H1 (cell line): ENCODE measurements around the gene CLCA1. TPM values are rescaled to one million over a fixed set of nuclear protein-coding genes. Genes with fewer than 3 reads are reported as not detected.

Source experiments
- CTCF ChIA-PET: fragments of 300-600 bp; sonication (Branson Sonifier 250); formaldehyde crosslinking; loops from one replicate; lab custom pipeline; 2021; ENCODE audit not compliant: partially characterized antibody; lab: Charles Lee
- POLR2A ChIA-PET: fragments of 300-600 bp; sonication (Branson Sonifier 250); formaldehyde crosslinking; loops from one replicate; lab custom pipeline; 2021; ENCODE audit warnings: inconsistent platforms; ENCODE audit not compliant: partially characterized antibody; lab: Charles Lee
- DNase-seq, 2 experiments: peaks; one replicate each; pipeline versions ENCODE4 v3.0.0 to v3.0.0-alpha.2; 2010 to 2022; ENCODE audit warnings: low spot score in 2 of 2, low read depth in 1 of 2, mixed read lengths in 1 of 2
- FAIRE-seq: peaks from 2 replicates; lab custom pipeline; 2011; peaks lifted over from hg19 to GRCh38; lab: Jason Lieb, UNC
- H2AFZ ChIP-seq: 2 replicates; pipeline ENCODE4 v1.8.1; 2012; ENCODE audit warnings: low read length, inconsistent platforms
- H2AK5ac ChIP-seq: 2 replicates; pipeline ENCODE4 v1.6.1; 2013; ENCODE audit warnings: low read depth, low read length
- H2BK120ac ChIP-seq: replicated peaks from 2 replicates; pipeline ENCODE3; 2013; ENCODE audit warnings: low read depth, low read length, inconsistent platforms
- H2BK12ac ChIP-seq: 2 replicates; pipeline ENCODE4 v1.6.1; 2013; ENCODE audit warnings: low read depth, low read length
- H2BK15ac ChIP-seq: 2 replicates; pipeline ENCODE4 v1.6.1; 2013; ENCODE audit warnings: low read length
- H2BK20ac ChIP-seq: 2 replicates; pipeline ENCODE4 v1.6.1; 2013; ENCODE audit warnings: low read length
- H2BK5ac ChIP-seq: 2 replicates; pipeline ENCODE4 v1.6.1; 2013; ENCODE audit warnings: low read depth, low read length
- H3K14ac ChIP-seq: 2 replicates; pipeline ENCODE4 v1.6.1; 2013; ENCODE audit warnings: inconsistent platforms; ENCODE audit not compliant: insufficient read length
- H3K18ac ChIP-seq: 2 replicates; pipeline ENCODE4 v1.6.1; 2013; ENCODE audit warnings: low read length; ENCODE audit errors: extremely low read depth
- H3K23ac ChIP-seq: 2 replicates; pipeline ENCODE4 v1.6.1; 2013; ENCODE audit warnings: inconsistent platforms; ENCODE audit not compliant: insufficient read length
- H3K23me2 ChIP-seq: 2 replicates; pipeline ENCODE4 v1.6.1; 2013; ENCODE audit warnings: low read depth, low read length
- H3K27ac ChIP-seq: 2 replicates; pipeline ENCODE4 v1.6.1; 2011; ENCODE audit warnings: low read depth, low read length, inconsistent platforms
- H3K27me3 ChIP-seq, 4 experiments: replicated peaks in 1 of 4; 1 replicate in 1 of 4; 2 replicates in 3 of 4; pipeline versions ENCODE4 v1.6.1 to v1.8.1; 2011 to 2013; ENCODE audit warnings: low read length in 3 of 4, mild to moderate bottlenecking in 3 of 4, inconsistent platforms in 2 of 4, mixed read lengths in 2 of 4, moderate library complexity in 1 of 4; ENCODE audit not compliant: control insufficient read depth in 3 of 4, insufficient read depth in 3 of 4; ENCODE audit errors: extremely low read depth in 1 of 4
- H3K36me3 ChIP-seq, 4 experiments: 2 replicates each; pipeline versions ENCODE4 v1.6.1 to v1.8.1; 2011 to 2013; ENCODE audit warnings: mild to moderate bottlenecking in 4 of 4, low read length in 3 of 4, moderate library complexity in 2 of 4, control low read depth in 1 of 4, inconsistent platforms in 1 of 4; ENCODE audit not compliant: insufficient read depth in 4 of 4, control insufficient read depth in 2 of 4
- H3K4ac ChIP-seq: replicated peaks from 2 replicates; pipeline ENCODE3; 2013; ENCODE audit warnings: low read length, low read depth, mixed read lengths, inconsistent platforms; ENCODE audit not compliant: insufficient read length
- H3K4me1 ChIP-seq, 4 experiments: replicated peaks in 1 of 4; 1 replicate in 1 of 4; 2 replicates in 3 of 4; pipeline versions ENCODE4 v1.6.1 to v1.8.1; 2011 to 2013; ENCODE audit warnings: low read length in 3 of 4, inconsistent platforms in 2 of 4, mixed read lengths in 1 of 4; ENCODE audit not compliant: insufficient read depth in 4 of 4, control insufficient read depth in 3 of 4
- H3K4me2 ChIP-seq, 2 experiments: 2 replicates each; pipeline versions ENCODE4 v1.6.1 to v1.8.1; 2011 to 2013; ENCODE audit warnings: low read depth in 2 of 2, low read length in 2 of 2, control low read depth in 1 of 2, inconsistent platforms in 1 of 2, mild to moderate bottlenecking in 1 of 2; ENCODE audit not compliant: insufficient read depth in 1 of 2
- H3K4me3 ChIP-seq, 4 experiments: fragments of 200-600, 300-600 bp in 1 of 4; sonication (generic), shearing (Covaris generic), sonication (Bioruptor Twin) in 1 of 4; 2 replicates each; pipeline versions ENCODE4 v1.5.1 to v1.8.1; 2011 to 2016; ENCODE audit warnings: low read length in 4 of 4, low read depth in 3 of 4, control low read depth in 2 of 4, inconsistent platforms in 2 of 4, mild to moderate bottlenecking in 2 of 4, mixed read lengths in 1 of 4, moderate library complexity in 1 of 4; ENCODE audit not compliant: insufficient read depth in 2 of 4; ENCODE audit errors: extremely low read depth in 1 of 4
- H3K56ac ChIP-seq: replicated peaks from 2 replicates; pipeline ENCODE3; 2013; ENCODE audit warnings: low read depth, mild to moderate bottlenecking, mixed read lengths, low read length, inconsistent platforms; ENCODE audit not compliant: insufficient read length
- H3K79me1 ChIP-seq: 2 replicates; pipeline ENCODE4 v1.6.1; 2013; ENCODE audit warnings: low read depth, low read length, control low read depth
- H3K79me2 ChIP-seq, 2 experiments: 2 replicates each; pipeline versions ENCODE4 v1.6.1 to v1.8.1; 2012 to 2013; ENCODE audit warnings: low read length in 2 of 2, mild to moderate bottlenecking in 2 of 2, inconsistent platforms in 1 of 2; ENCODE audit not compliant: insufficient read depth in 2 of 2, control insufficient read depth in 1 of 2
- H3K9ac ChIP-seq, 4 experiments: replicated peaks in 1 of 4; 1 replicate in 1 of 4; 2 replicates in 3 of 4; pipeline versions ENCODE4 v1.6.1 to v1.8.1; 2011 to 2013; ENCODE audit warnings: low read depth in 3 of 4, low read length in 3 of 4, control low read depth in 2 of 4, mild to moderate bottlenecking in 2 of 4, moderate library complexity in 2 of 4, inconsistent platforms in 1 of 4; ENCODE audit errors: extremely low read depth in 1 of 4
- H3K9me3 ChIP-seq, 2 experiments: 2 replicates each; pipeline versions ENCODE4 v1.6.1 to v1.8.1; 2012 to 2013; ENCODE audit warnings: mild to moderate bottlenecking in 2 of 2, moderate library complexity in 2 of 2, control low read depth in 1 of 2, inconsistent platforms in 1 of 2, low read depth in 1 of 2, low read length in 1 of 2, mixed read lengths in 1 of 2; ENCODE audit not compliant: insufficient read depth in 2 of 2
- H4K20me1 ChIP-seq, 2 experiments: replicated peaks in 1 of 2; 2 replicates each; pipeline versions ENCODE3 to v1.8.1; 2011 to 2013; ENCODE audit warnings: inconsistent platforms in 2 of 2, low read length in 2 of 2, mild to moderate bottlenecking in 1 of 2; ENCODE audit not compliant: insufficient read depth in 2 of 2, control insufficient read depth in 1 of 2
- H4K5ac ChIP-seq: 2 replicates; pipeline ENCODE4 v1.6.1; 2013; ENCODE audit warnings: low read length, low read depth, mixed read lengths, inconsistent platforms; ENCODE audit not compliant: insufficient read length
- H4K8ac ChIP-seq: 2 replicates; pipeline ENCODE4 v1.8.0; 2013; ENCODE audit warnings: mild to moderate bottlenecking, moderate library complexity, low read length, inconsistent platforms; ENCODE audit not compliant: insufficient read depth; ENCODE audit errors: extremely low read depth
- H4K91ac ChIP-seq: replicated peaks from 2 replicates; pipeline ENCODE3; 2013; ENCODE audit warnings: low read length, mixed read lengths, inconsistent platforms; ENCODE audit not compliant: insufficient read length
- BRCA1 ChIP-seq: IDR thresholded peaks from 2 replicates; pipeline ENCODE4 v1.6.1; 2012; ENCODE audit warnings: low read depth, low read length, improper control_type of control experiment
- CBX8 ChIP-seq: fragments of 300-800, 300-1000 bp; sonication (generic); IDR thresholded peaks from 2 replicates; pipeline ENCODE4 v1.7.1; 2016; ENCODE audit warnings: low read depth, low read length, borderline replicate concordance
- WGBS, 2 experiments: shearing (Covaris generic) in 1 of 2; methylation state at CpG; one replicate each; pipeline versions ENCODE4 v1.1.6 to v1.1.7; 2013 to 2015; ENCODE audit warnings: low lambda C conversion rate in 2 of 2, mixed read lengths in 2 of 2, inconsistent platforms in 1 of 2, low coverage in 1 of 2, missing lambda C conversion rate in 1 of 2; ENCODE audit not compliant: insufficient replicate concordance in 2 of 2, insufficient coverage in 1 of 2, insufficient read length in 1 of 2; ENCODE audit errors: extremely low coverage in 1 of 2, missing lambda C conversion rate in 1 of 2; 5-methylcytosine and 5-hydroxymethylcytosine counted together
- polyA plus RNA-seq, 7 experiments: library from polyadenylated mRNA; depleted of rRNA in 3 of 7; stranded (reverse) in 5 of 7; unstranded in 2 of 7; fragments of >200 nt in 5 of 7; fragments of 200-250 nt in 2 of 7; gene quantifications; 1 replicate in 5 of 7; 2 replicates in 1 of 7; 4 replicates in 1 of 7; pipeline versions ENCODE4 v1.2.1 to v1.2.3, GENCODE V29; 2011 to 2013; ENCODE audit warnings: missing spikeins in 2 of 7, mixed read lengths in 2 of 7
- total RNA-seq: library from RNA; stranded (reverse); fragmentation: NEBNext Ultra II Directional; extraction: Animal tissue kit (Norgen Biotek cat#: 25700); gene quantifications from 2 replicates; pipeline ENCODE4 v1.2.1, GENCODE V29; 2021

Gene CLCA1
- total and polyA plus RNA-seq, 2 of the 8 experiments (the other 6 are each of a cell fraction or from before 2014, with no cell fraction given): not detected

DNA sequence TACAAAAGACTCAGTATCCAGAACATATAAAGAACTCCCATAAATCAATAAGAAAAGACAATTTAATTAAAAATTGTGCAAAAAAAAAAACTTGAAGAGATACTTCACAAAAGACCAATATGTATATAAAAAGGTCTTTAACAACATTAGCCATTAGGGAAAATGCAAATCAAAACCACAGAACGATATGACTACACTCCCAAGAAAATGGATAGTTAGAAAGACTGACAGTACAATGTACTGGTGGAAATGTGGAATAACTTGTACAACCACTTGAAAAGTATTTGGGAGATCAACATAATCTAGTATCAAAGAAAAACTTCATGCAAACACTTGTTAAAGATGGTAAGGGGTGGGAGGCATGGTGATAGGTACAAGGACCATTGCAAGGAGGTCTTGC lies 3.9 kb upstream of the CLCA1 start:
- ChIA-PET CTCF (interaction anchor here (7.0 kb wide), 1 partner anchor 9 kb away, joined by 41 read pairs; no protein-coding TSS in a partner anchor), POLR2A (no interaction called here)
- H2AFZ ChIP-seq: no peak overlapping the region
- H3K9ac ChIP-seq: no peak overlapping the region
- no peaks in the 10 kb centered on the region for H4K20me1 ChIP-seq
- no peaks in the 10 kb centered on the region for H3K36me3 ChIP-seq
- no peak overlapping the region for H2AK5ac ChIP-seq
- WGBS, 2 experiments: 91% methylated on average over 1 of the region's 1 CpG; no CpG with 5 or more reads in 1 of the 2 experiments
- no peak overlapping the region for H2BK120ac ChIP-seq
- no peaks in the 10 kb centered on the region for H3K79me2 ChIP-seq
- no peak overlapping the region for H2BK12ac ChIP-seq
- H3K4me1 ChIP-seq: no peaks in the 10 kb centered on the region
- no peak overlapping the region for H2BK5ac ChIP-seq
- no peak overlapping the region for H3K27ac ChIP-seq
- H3K23me2 ChIP-seq: no peaks in the 10 kb centered on the region
- no peaks in the 10 kb centered on the region for H3K79me1 ChIP-seq
- TF ChIP-seq CBX8 (no peak), BRCA1 (no peak)
- TF ChIP-seq, all 59 proteins: peak for 0
- H4K5ac ChIP-seq: no peak overlapping the region
- no peak overlapping the region for H2BK15ac ChIP-seq
- no peak overlapping the region for H2BK20ac ChIP-seq
- no peak overlapping the region for H3K14ac ChIP-seq
- no peaks in the 10 kb centered on the region for H3K9me3 ChIP-seq
- no peak overlapping the region for H4K8ac ChIP-seq
- no peak overlapping the region for H3K18ac ChIP-seq
- H3K23ac ChIP-seq: no peak overlapping the region
- no peak overlapping the region for H3K4me3 ChIP-seq
- H4K91ac ChIP-seq: no peak overlapping the region
- H3K4ac ChIP-seq: no peak overlapping the region
- no peaks in the 10 kb centered on the region; a peak in 1 of 7 replicates for H3K27me3 ChIP-seq
- H3K56ac ChIP-seq: no peak overlapping the region
- no peak overlapping the region for H3K4me2 ChIP-seq
- DNase-seq (no peak), FAIRE-seq (no peak)
